Loucy (cell line): Measurements from ENCODE around the gene SF3A1.

Experiments
- EZH2phosphoT487 ChIP-seq: fragments of 200-600 bp; IDR thresholded peaks from 2 replicates; pipeline ENCODE4 v1.6.1; 2018; ENCODE audit warnings: antibody characterized with exemption, mild to moderate bottlenecking, moderate library complexity, borderline replicate concordance
- TF ChIP-seq, protein P1 (sequence below): fragments of 200-600 bp; sonication (generic); conservative IDR thresholded peaks from 2 replicates; pipeline ENCODE4 v1.5.1; 2014; ENCODE audit warnings: mild to moderate bottlenecking, antibody characterized with exemption, low read length

GRCh38 chr22:30312053-30312452, 44.6 kb downstream of the SF3A1 start:
- TF ChIP-seq, protein P1, sequence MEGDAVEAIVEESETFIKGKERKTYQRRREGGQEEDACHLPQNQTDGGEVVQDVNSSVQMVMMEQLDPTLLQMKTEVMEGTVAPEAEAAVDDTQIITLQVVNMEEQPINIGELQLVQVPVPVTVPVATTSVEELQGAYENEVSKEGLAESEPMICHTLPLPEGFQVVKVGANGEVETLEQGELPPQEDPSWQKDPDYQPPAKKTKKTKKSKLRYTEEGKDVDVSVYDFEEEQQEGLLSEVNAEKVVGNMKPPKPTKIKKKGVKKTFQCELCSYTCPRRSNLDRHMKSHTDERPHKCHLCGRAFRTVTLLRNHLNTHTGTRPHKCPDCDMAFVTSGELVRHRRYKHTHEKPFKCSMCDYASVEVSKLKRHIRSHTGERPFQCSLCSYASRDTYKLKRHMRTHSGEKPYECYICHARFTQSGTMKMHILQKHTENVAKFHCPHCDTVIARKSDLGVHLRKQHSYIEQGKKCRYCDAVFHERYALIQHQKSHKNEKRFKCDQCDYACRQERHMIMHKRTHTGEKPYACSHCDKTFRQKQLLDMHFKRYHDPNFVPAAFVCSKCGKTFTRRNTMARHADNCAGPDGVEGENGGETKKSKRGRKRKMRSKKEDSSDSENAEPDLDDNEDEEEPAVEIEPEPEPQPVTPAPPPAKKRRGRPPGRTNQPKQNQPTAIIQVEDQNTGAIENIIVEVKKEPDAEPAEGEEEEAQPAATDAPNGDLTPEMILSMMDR: no peak
- no peak for TF ChIP-seq EZH2phosphoT487
